Measurements from ENCODE around the gene HIP1R. TPM values are rescaled to one million over a fixed set of nuclear protein-coding genes. Genes with fewer than 3 reads are reported as not detected.

HIP1R gene
- total and polyA plus RNA-seq, 2 experiments from 2014 or later, result 8.0 to 22.1 TPM

GRCh38 chr12:122866379-122866778 is 31.1 kb downstream of the HIP1R start (continued):
- no peak for TF ChIP-seq ZNF462 (CRISPR knock-in tag; IDR thresholded peaks at IDR 0.05)

DNA sequence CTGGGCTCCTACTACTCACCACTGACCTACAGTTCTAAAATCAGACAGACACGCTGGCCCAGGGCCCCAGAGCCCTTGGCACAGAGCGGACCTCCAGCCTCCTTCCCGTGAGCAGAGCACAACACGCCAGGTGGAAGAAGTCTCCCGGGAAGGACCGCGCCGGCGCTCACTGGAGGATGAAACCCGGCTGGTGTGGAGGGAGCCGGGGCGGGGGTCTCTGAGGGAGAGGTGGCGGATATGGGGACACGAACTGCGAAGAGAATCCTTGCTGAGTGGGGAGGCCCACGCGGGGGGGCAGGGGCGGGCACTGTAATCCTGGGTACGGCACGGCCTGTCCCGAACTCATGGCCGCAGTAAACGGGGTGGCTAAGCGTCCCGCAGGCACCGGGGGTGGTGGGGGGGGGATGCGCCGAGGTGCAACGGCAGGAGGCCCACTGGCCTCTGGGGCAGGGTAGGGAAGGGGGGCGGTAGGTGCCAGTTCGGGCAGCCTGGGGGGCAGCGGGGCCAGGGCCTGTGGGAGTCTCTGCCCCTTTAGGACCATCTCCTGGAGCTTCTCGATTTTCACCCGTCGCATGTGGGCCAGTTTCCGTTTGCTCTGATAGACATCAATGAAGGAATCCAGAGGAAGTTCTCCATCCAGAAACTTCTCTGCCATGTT is 31.8 kb downstream of the HIP1R start:
- no peaks in the 10 kb centered on the region for H3K79me2 ChIP-seq (replicated peaks; ENCODE audit: insufficient read depth)
- peaks cover 38% of the 10 kb centered on the region for H3K36me3 Mint-ChIP-seq (ENCODE audit: low read depth)
- no peaks in the 10 kb centered on the region for H3K9me2 ChIP-seq (ENCODE audit: insufficient read depth)
- no peak overlapping the region for H3K27ac ChIP-seq (ENCODE audit: low read depth)
- H3K27me3 ChIP-seq (ENCODE audit: insufficient read depth), result peaks cover 43% of the 10 kb centered on the region
- H3K36me3 ChIP-seq (ENCODE audit: insufficient read depth), result no peaks in the 10 kb centered on the region
- ATAC-seq, result no peak
- H2AFZ ChIP-seq, result no peak overlapping the region
- H3K4me1 ChIP-seq (ENCODE audit: insufficient read depth), result peaks cover 4% of the 10 kb centered on the region; the same call in 1 of the 2 replicates
- peaks cover 5% of the 10 kb centered on the region for H3K4me1 Mint-ChIP-seq
- no peaks in the 10 kb centered on the region for H3F3A ChIP-seq (replicated peaks; ENCODE audit: low read depth)
- no peak for TF ChIP-seq ZNF331 (CRISPR knock-in tag; IDR thresholded peaks at IDR 0.05; ENCODE audit: low read depth)
- no peak for TF ChIP-seq ETS1 (IDR thresholded peaks at IDR 0.05)
- H3K4me3 Mint-ChIP-seq, result no peak overlapping the region
- H3K9me3 Mint-ChIP-seq, result no peaks in the 10 kb centered on the region
- no peak overlapping the region for H3K27ac Mint-ChIP-seq
- H3K4me3 ChIP-seq, result no peak overlapping the region
- H4K20me1 ChIP-seq (replicated peaks; ENCODE audit: insufficient read depth), result peaks cover 49% of the 10 kb centered on the region
- no peak overlapping the region for H3K4me2 ChIP-seq
- H3K27me3 Mint-ChIP-seq (ENCODE audit: insufficient read depth, low read depth, poor library complexity), result peaks cover 63% of the 10 kb centered on the region
- no peak for DNase-seq (ENCODE audit: low spot score)

Measured in GM23338 (cell line).